Fibroblast of skin of right biceps (primary cell): Measurements from ENCODE around the gene NR4A3.
"Not testable (repeated sequence)": the region's sequence is repeated elsewhere in the genome, so short reads cannot be mapped to it uniquely, and the experiment has no call there.

Experiments used
- DNase-seq: peaks from one replicate; pipeline ENCODE4 v3.0.0-alpha.2; 2013

NR4A3 gene

GRCh38 chr9:99821396-99822108, at the start of gene NR4A3:
NR4A3 (plus strand) TSS chr9:99821885; CDS start chr9:99828043, 6,158 bp downstream.
- peak; percentile 98 for DNase-seq

DNA sequence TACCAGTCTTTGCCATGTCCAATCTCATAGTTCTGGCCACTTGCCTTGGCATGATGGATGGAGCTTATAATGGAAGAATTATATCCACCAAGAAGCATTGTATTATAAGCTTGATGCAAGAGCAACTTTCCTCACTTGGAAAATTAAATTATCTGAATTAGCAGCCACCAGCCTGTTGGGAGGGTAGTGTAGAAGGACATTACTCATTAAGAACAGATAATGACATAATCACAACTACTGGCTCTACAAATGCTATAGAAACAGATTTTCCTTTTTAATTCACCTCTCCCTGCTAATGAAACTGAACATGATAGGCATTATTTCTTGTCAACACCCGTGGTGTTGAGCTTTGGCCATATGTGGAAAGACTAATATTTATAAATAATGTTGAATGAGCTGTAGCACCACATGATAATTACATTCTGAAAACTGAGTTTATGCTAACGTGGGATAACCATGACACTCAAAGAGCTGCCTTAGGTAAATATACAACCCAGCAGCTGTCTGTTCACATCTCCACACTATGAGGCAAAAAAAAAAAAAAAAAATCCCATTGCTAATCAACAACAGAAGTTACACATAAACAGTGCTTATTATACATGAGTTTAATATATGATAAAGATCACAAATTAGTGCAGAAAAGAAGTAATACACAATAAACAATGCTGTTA, 48.1 kb upstream of the NR4A3 start:
- DNase-seq = no peak

- peak; percentile 92 for DNase-seq
Observed at GRCh38 chr9:99778308-99778707, 43.4 kb upstream of the NR4A3 start.

DNA sequence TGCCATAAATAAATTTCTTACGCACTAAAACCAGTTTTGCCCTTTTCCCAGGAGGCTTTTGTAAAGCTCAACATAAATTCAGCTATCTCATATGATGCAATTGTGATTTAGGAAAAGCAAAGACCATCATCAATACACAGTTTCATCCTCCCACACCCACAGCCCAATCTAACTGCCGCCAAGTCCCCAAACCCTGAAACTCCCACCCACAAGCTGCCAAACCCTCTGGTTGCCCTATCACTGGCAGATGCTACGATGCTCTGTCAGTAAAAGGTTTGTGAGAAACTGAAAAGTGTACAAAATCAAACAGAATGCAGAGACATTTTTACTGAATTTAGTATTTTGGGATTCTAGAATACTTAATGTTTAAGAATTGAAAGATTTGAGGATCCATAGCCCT, 42.8 kb upstream of the NR4A3 start:
- DNase-seq = no peak

DNA sequence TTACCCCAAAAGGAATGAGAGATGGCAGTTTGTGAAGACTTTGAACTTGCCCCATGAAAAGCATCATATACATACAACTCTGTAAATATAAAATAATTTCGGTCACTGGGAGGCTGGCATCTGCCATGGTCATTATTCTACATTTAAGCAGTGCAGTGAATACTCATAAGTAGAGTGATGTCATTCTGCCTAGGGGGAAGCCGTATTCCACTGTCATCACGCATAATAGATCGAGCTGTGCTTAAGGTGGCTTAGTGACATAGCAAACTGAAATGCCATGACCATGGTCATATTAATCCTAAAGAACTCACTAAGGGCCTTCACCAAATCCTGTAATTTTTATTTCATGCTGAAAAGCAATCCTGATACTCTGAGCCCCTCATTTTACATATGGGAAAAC, 42.4 kb upstream of the NR4A3 start:
- DNase-seq = no peak

DNA sequence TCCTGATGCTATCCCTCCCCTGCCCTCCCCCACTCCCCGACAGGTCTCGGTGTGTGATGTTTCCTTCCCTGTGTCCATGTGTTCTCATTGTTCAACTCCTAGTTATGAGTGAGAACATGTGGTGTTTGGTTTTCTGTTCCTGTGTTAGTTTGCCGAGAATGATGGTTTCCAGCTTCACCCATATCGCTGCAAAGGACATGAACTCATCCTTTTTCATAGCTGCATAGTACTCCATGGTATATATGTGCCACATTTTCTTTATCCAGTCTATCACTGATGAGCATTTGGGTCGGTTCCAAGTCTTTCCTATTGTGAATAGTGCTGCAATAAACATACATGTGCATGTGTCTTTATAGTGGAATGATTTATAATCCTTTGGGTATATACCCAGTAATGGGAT, 39.3 kb upstream of the NR4A3 start:
- not testable (repeated sequence) for DNase-seq

GRCh38 chr9:99782962-99783718, 38.5 kb upstream of the NR4A3 start:
- DNase-seq = no peak

GRCh38 chr9:99783799-99784198, 37.9 kb upstream of the NR4A3 start:
- DNase-seq = no peak

- DNase-seq = no peak
Observed at GRCh38 chr9:99785010-99785590, 36.6 kb upstream of the NR4A3 start.

DNA sequence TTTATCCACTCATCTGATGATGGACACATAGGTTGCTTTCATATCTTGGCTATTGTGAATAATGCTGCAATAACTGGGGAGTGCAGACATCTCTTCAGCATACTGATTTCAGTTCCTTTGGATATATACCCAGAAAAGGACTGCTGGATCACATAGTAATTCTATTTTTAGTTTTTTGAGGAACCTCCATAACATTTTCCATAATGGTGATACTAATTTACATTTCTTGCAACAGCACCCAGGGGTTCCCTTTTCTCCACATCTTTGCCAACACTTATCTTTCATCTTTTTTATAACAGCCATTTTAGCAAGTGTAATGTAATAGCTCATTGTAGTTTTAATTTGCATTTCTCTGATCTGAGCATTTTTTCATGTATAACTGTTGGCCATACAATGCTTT, 34.1 kb upstream of the NR4A3 start:
- DNase-seq = no peak

DNA sequence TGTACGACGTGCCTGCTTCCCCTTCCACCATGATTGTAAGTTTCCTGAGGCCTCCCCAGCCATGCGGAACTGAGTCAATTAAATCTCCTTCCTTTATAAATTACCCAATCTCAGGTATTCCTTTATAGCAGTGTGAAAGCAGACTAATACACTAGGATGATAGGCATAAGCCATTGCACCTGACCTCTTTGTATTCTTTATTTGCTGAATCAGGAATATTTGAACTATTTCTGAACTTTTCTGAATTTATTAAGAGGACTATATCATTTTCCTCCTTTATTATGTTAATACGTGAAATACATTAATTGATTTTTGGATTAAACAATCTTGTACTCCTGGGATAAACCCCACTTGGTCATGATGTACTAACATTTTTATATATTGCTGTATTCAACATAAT, 28.2 kb upstream of the NR4A3 start:
- DNase-seq = no peak

DNA sequence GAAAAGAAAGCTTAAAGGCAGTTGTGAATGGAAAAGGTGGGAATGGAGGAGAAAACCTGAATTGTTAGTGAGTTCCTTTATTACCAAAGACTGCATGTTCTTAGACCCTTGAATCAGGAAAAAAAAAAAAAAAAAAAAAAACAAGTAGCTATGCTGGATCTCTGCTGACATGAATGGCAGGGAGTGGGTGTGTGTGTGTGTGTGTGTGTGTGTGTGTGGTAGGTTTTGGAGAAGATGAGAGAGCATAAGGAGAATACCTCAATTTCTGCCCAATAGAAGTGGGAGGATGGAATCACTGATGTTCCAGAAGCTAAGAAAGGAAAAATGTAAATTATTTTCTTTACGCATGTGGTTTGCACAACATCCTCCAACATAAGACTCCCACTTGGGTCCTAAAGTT, 25.5 kb upstream of the NR4A3 start:
- no peak for DNase-seq

DNA sequence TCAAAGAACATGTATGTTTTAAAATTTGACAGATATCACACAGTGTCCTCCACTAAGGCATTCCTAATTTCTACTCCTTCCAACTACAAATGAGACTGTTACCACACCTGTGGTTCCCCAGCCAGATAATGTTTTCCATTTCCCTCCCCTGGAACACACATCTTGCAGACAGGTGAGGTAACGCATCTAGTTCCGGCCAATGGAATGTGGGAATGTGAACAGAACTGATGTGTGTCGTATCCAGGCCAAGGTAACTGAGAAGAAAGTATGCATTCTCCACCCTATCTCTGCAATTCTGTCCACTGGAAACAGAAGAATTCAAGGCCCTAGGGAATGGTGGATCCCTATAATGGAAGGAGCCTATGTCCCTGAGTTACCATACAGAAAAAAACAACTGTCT, 19.9 kb upstream of the NR4A3 start:
- DNase-seq = no peak

- DNase-seq = peak; percentile 56
Observed at GRCh38 chr9:99803694-99804093, 18.0 kb upstream of the NR4A3 start.

DNA sequence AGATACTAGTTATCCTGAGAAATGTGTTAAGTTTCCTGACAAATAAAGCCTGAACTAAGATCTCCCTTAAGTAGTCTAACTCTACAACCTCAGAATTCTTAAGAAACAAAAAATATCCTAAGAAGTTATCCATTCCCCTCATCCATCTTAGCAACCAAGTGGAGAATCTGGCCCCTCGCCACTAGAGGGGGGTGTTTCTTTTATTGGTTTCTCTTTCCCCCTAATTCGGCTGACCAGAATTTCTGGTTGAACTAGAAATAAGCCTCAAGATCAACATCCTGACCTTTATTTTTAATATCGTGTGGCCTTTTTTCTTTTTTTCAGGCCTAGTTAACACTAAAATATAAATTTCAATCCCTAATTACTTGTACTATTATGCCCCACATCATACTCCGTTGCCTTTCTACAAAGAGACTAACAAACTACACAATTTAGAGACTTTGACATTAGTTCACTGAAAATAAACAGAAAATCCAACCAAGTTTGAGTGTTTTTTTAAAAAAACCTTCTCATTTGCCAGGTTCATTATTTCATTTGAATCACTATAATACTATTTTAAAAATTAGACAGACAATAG, 14.3 kb upstream of the NR4A3 start:
- peak; percentile 62 for DNase-seq

DNA sequence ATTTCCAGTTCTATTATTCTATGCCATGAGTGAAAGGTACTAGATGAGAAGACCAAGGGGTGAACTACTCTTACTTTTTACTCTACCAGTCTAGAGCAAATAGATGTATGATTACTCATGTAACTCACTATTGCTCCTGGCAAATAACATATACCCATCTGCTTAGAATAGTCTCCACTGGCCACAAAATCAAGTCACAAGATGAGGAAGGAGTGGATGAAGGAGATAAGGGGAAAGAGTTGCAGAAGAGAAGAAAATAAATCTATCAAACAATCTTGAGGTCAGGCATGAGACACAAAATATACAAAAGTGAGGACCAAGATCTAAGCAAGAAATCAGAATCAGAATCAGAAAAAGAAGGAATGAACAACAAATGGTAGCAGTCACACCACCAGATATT, 13.7 kb upstream of the NR4A3 start:
- no peak for DNase-seq

- DNase-seq = no peak
Observed at GRCh38 chr9:99808454-99808853, 13.2 kb upstream of the NR4A3 start.

DNA sequence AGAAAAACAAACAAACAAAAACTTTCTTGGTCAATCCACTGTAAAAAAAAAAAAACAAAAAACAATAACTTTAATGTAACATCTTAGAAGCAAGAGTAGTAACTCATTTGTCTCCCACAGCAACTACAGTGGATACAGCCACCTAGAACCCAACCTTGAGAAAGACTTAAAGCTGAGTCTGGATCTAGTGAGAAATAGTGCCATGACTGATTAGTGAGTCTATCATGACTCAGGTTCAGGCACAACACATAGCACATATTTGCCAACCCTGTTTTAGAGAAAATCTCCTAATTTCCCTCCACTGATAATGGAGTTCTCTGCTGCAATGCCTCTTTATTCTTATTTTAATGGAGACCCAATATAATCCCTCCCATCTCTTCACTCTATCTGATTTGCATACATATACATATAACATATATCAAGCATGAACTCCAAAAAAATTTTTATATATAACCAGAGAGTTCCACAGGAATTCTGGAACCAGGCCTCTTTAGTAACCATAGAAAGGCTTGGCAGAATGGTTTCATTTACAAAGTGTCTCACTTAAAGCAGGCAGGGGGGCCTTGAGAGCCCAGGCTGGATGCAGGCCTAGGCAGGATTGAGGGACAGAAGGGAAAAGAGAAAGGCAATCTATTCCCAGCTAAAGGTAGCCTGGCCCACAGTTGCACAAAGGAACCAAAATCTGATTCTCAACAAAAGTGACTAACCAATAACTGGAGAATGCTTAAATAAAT, 11.9 kb upstream of the NR4A3 start:
- no peak for DNase-seq

DNA sequence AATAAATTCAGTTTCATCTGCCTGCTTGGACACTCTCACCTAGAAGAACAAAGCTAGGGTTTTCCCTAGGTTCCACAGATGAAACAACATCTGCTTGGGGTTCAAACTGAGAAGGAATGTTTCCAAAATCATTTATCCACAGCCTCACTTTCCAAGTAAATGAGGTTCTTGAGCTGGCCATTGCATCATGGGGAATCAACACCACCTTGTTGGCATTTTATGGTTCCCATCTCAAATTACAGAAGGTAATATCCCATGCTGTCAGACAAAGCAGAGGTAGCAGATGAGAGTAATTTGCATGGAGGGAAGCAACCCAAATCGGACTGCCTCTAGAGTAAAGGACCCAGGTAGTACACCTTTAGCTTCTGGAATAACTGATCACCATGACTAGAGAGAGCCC, 10.5 kb upstream of the NR4A3 start:
- DNase-seq = no peak

GRCh38 chr9:99811598-99812383, 9.9 kb upstream of the NR4A3 start:
- DNase-seq = no peak

GRCh38 chr9:99813739-99814138, 7.9 kb upstream of the NR4A3 start:
- DNase-seq = no peak

DNA sequence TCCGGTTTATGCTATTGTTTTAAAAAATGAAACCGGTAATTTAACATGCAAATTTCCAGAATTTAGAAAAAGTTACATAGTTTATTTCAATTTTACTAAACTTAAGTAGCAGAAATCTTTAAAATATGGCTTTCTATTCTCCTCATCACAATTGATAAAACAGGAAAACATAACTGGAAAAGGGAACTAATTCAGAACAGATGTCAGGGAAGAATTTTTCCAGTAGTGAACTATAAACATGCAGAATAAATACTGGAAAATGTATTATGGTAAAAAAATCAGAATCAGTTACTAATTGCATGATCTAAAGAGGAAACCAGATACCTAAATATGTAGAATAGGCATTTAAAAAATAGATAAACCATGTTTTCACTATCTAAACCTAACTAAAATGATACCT, 7.3 kb upstream of the NR4A3 start:
- DNase-seq = no peak
